Dedifferentiated amniotic fluid mesenchymal stem cell (primary cell): ENCODE data around the gene ITPRID1.
"Not testable (repeated sequence)": the region's sequence is repeated elsewhere in the genome, so short reads cannot be mapped to it uniquely, and the experiment has no call there.

Experiments used
- DNase-seq: peaks from one replicate; pipeline ENCODE4 v3.0.0-alpha.2; 2016; ENCODE audit errors: extremely low spot score

The ITPRID1 gene

DNA sequence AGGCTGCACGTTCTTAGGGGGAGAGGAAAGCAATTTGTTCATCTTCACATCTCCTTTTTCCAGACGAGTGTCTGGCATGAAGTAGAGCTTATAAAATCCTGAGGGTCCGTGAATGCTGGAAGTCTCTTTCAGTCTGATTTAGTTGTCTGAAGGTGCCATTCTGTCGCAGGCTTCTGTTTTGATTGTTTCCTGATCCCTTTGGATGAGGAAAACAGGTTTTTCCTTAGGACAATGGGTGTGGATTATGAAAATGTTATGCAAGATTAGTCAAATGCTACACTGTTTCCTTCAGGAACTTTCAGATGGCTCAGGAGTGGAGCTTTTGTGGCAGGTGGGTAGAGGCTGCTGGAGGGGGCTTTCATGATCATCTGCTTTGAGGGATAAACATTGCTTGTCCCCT is at the start of gene ITPRID1:
Gene ITPRID1, plus strand, starts transcription at position 301 of the 400 bp plus-strand sequence. CDS start 38,935 bp downstream, outside the sequence.
- no peak for DNase-seq

DNA sequence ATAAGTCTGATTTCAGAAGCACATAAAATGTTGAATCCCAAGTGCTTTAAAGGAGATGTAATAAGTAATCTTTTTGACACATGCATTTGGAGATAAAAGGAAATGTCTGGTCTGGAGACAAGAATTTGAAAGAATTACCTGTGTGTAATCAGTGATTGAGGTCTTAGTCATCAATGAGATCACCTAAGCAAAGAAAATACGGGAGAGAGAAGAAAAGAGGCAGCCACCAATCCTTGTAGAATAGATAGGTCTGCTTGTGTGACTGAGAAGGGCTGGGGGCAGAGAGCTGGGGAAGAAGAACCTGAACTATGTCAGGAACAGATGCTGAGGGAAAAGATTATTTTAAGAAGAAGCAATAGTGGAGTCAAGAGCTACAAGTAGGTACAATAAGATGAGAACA is 49.3 kb upstream of the ITPRID1 start:
- no peak for DNase-seq

DNA sequence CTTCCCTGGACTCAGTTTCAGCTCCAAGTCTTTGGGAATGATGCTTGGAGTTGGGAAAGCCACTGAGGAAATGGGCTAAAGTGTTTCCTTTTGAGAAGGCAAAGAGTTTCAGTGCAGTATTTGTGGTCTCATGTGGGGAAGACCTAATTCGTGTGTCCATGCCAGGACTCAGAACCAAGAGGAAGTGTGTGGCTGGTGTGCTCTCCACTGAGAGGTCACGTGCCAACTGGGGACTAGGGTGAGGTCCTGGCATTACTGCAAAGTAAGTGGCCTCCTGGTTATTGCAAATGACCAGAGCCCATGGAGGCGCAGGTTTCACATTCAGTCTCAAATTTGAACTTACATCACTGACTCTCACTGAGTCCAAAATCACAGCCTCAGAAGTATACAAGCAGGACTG is 48.6 kb upstream of the ITPRID1 start:
- no peak for DNase-seq

DNA sequence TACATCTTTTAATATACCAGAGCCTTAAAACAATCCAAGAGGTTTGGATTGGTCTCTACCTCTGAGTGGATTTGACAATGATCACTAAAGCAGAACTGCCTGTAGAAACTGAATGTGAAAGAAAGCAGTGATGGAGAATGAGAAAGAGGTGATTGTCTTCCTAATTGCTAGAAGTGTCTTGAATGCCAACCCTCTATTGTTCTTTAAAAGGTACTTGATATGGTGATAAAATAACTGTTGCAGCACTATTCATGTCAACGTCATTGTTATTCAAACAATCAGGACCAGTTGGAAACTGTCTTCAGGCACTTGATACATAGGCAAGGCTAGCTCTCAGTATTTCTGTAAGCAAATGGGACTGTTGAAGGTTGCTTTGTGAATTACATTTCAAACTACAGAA is 47.9 kb upstream of the ITPRID1 start:
- no peak for DNase-seq

DNA sequence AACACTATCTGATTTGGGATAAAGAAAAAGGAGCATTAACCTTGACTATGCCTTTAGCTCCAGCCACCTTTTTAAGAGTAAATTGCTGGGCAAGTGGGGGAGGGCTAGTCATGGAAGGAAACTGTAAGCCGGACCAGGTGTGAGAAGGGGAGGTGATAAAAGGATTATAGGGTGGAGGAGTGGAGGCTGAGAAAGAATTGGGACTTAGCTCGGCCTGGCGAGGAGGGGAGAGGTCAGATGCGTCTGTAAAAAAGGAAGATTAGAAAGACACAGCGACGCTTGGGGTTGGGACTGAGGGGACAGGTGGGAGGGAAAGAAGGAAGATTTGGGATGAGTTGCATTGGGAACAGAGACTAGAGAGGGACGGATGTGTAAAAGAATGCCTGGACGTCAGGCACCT is 43.0 kb upstream of the ITPRID1 start:
- not testable (repeated sequence) for DNase-seq

DNA sequence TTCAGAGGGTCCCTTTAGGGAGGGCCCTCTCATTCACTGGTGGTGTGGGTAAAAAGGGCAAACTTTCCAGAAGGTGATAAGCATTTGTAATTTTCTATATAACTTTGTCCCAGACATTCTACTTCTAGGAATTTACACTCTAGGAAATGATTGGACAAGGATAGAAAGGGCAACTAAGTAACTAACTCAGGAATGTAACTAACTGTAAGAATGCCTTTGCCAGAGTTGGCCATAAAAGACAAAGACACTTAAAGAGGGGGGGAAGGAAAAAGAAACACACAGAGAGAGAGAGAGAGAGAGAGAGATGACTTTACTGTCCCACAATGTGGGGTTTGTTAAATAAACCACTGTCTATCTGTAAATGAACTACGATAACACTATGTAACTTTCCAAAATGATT is 38.5 kb upstream of the ITPRID1 start:
- no peak for DNase-seq

DNA sequence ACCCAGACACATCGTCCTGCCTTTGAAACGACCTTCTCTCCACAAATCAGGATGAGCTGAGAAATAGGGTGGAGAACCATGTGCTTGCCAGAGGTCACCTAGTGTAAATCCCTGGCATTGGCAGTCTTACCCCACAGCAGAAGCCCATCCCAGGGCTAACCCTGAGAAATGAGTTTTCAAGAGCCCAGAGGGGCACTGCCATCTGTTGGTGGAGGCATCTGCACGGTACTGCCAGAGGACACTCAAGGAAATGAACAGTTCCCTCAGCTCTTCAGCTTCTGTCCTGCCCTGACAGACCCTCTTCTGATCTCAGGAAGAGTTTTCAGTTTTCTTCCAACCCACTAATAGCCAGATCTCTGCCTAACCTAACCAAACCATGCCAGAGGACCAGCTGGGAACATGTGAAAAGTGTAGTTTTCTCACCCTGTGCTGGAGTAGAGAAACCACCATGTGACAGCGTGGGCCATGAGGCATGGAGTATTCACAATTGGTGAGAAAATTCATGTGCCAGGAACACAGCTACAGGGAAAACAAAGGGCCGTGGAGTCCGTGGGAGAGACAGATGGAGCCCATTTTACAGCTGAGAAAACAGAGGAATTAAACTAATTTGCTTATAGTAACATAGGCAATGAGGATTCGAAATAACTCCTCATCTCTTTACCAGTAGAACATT is 37.7 kb upstream of the ITPRID1 start:
- no peak for DNase-seq

DNA sequence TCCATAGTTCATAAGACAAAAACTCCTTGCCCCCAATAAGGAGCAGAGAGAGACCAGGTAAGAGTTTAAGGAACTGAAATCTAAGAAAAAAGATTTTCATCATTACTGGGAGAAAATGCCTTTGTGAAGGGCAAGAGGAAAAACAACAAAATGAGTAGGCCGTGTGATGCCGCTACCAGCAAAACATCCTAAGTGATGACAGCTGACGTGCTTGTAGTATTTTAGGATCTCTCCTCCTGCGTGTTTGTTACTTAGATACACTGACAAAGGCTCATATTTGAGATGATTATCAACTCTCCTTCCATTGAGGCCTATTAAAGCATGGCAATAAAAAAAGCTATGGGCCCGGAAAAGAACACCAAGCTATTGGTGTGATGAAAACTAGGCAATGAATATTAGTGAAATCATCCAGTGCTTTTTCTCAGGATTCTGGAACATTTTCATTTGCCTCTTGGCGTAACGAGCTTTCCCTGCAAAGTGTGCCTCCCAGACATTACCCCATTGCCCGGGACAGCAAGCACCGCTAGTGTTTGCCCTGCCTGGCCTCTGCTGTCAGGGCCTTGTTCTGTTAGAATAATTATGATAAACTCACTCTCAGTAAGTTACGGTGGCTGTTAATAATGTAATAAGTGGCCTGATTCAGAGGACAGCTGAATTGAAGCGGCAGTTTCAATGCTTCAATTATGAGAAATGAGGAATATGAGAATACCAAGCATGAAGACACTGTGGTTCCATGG is 36.8 kb upstream of the ITPRID1 start:
- no peak for DNase-seq

DNA sequence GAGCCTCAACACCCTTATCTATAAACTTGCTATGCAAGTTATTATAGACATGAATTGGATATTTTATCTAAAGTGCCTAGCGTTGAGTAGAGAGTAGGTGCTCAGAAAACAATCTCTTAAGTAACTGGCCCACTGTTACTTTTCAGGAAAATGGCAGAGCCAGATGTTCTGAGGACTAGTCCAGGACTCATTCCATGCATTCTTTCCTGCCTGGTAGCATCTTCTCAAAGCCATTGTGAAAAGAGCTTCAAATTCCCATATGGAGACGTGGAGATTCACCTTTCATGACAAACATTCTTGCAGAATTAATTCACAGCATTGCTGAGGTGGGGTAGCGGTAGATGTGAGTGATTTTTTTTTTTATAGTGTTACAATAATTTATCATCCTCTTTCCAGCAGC is 35.9 kb upstream of the ITPRID1 start:
- no peak for DNase-seq

DNA sequence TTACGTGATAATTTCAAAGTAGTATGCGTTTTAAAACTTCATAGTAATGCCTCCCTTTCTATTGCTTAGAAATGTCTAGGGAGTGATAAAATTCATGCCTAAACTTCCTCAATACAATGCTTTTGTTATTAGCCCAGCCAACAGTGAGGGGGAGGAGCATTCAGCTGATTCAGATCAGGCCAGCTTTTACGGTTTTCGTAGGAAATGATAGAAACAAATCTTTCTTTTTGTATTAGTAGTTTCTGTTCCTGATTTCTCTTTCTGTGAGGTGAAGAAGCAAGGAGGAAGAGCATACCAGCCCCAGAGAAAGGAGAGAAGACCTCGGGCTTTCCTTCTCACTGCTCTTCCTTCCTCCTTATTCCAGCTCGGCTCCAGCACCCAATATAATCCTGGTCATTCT is 35.2 kb upstream of the ITPRID1 start:
- no peak for DNase-seq

DNA sequence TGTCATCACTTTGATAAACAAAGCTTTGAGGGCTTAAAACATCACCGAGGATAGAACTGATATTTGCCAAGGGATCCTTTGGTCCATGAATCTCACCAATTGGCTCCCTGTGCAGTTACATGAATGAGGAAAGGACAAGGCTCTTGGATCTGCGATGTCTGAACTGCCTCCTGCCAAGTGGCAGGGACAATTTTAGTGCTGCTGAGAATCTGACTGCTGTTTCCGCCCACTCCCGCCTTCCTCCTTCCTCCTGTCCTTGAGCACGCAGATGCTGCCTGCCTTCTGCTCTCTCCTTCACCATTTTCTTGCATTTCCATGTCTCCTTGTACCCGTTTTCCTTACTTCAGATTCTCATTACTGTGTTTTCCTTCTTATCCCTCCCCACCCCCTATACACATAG is 26.8 kb upstream of the ITPRID1 start:
- DNase-seq: no peak

DNA sequence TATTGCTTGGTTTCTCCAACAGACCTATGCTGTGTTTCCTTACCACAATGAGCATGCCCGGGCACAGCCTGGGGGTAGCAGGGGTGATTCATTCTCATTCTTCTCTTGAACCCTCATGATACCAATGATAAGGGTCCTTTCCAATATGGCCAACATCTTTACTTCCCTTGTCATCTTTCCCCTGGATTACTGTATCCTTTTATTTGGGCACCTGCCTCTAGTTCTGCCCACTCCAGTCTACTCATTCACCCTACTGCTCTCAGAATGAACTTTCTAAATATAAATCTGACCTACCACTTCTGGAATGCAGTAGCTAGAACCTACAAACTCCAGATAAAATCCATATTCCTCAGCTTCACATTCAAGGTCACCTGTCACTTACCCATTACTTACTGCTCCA is 26.4 kb upstream of the ITPRID1 start:
- no peak for DNase-seq

DNA sequence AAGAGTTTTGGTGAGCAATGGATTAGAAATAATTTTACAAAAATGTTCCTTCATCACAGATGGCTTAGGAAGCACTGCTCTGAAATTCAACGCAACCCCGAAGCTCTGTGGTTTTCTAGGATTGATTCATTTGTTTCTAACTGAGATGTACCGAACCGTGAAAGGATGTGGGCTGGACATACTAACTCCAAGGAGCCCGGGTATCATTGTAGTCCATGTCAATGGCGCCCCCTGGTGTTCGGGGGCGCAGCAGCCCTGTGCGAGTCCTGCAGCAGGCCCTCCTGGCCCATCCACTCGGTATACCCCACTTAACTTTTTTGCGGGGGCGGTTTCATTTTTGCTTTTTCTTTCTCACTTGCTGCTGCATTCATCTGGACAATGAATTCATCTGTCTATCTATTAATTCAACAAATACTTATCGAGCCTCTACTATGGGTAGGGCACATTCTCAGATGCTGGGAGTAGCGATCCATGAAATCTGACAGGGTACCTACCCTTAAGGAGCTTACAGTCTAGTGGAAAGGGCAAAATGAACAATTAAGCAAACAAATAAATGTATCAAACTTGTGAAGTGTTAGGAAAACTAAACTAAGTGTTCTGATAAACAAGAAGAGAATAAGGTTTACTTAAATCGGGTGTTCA is 25.2 kb upstream of the ITPRID1 start:
- no peak for DNase-seq

DNA sequence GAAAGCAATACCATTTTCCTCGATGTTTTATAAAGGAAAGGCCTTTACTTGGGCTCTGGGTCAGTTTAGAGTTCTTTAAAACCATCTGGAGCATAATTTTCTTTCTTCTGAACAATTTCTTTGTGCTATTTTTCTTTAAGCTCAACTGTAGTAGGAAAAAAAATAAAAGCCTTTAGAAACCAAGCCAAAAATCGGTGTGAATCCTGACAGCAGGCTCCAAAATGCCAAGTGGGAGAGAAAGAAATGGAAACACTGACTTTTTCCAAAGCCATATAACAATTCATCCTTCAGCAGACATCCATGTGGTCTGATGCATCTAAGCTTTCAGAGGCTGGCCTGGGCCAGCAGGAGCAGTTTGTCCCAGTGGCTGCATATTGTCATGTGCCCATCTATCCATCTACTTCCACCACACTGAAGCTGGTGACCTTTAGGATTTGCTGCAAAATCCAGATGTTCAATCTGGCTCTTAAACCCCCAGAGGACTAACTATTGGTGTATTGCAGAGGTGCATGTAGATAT is 23.0 kb upstream of the ITPRID1 start:
- DNase-seq: no peak

DNA sequence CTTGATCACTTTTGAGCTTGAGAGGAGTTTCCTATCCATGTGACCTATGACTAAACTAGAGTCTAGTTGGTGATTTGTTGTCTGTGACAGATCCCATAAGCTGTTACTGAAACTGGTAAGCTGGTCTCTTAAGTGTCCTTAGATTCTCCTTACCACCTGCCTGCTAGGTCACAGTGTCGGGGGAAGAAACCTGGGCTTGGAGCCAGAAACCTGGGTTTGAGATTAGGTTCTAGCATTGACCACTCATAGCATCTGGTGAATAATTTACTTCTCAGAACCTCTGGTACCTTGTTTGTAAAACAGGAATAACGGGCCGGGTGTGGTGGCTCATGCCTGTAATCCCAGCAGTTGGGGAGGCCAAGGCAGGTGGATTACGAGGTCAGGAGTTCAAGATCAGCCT is 21.8 kb upstream of the ITPRID1 start:
- DNase-seq: no peak

DNA sequence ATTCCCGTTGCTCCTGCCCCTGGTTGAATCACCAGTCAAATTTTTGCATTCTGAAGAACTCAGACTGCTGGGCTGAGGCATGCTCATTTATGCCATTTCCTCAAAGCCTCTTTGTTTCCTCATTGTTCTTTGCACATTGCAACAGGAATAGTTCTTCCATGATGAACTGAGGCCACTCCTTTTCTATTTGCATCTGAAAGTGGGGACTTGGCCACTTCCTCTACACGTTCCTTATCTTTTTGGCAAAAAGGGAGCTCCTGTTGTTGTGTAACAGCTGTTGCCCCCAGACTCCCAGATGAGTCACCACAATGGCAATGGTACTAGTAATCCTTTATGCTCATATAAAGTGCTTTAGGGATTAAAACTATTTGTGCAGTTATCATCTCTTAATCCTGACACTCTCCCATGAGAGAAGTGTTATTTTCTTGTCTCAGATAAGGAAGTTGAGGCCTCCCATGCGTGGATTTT is 20.1 kb upstream of the ITPRID1 start:
- no peak for DNase-seq

DNA sequence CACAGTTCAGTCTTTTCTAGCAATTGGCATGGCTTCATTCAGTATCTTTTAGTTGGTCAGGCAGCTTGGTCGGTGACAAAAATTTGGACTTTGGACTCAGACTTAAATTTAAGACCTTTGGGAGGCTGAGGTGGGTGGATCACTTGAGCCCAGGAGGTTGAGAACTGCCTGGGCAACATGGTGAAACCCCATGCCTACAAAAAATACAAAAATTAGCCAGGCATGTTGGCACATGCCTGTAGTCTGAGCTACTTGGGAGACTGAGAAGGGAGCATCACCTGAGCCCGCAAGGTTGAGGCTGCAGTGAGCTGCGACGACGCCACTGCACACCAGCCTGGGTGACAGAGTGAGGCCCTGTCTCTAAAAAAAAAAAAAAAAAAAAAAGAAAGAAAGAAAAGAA is 19.5 kb upstream of the ITPRID1 start:
- no peak for DNase-seq

DNA sequence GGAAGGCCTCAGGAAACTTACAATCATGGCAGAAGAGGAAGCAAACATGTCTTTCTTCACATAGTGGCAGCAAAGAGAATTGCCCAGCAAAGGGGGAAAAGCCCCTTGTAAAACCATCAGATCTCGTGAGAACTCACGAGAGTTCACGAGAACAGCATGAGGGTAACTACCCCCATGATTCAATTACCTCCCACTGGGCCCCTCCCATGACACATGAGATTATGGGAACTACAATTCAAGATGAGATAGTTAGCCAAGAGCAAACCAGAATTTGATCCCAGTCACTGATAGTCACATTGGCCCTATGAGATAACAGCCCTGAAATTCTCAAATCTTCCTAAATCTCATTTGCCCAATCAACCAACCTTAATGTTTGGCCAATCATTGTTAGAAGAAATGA is 18.2 kb upstream of the ITPRID1 start:
- DNase-seq: no peak

DNA sequence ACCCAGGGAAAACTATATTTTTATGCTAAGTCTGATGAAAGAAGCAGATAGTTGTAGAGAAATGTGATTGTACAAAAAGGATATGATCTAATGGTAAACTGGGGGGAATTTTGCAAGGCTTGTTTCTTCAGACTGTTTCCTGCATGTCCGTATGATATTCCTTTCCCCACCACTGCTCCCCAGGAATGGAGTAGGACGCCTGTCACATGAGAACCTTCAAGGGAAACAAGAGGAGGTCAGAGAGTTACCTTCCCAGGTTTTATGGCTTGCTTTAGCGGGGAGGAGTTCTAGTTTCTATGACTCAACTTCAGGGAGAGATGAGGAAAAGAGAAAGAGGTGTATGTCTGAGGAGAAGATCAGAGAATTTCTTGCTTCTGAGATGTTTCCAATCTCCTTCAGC is 16.4 kb upstream of the ITPRID1 start:
- no peak for DNase-seq

DNA sequence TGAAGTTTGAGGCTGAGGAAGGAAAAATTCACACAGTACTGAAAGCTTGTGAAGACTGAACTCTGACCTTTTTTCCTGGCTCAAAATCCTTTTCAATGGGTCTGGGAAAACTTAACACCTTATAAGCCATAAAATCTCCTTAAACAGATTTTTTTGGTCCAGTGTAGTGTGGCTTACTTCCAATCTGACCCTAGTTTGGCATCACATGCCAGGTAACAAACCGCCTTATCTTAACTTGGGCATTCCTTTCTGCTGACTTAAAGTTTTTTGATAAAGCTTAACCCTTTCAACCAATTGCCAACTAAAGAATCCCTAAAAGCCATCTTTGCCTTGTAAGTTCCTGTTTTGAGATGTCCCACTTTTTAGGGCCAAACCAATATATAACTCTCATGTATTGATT is 13.2 kb upstream of the ITPRID1 start:
- DNase-seq: no peak

DNA sequence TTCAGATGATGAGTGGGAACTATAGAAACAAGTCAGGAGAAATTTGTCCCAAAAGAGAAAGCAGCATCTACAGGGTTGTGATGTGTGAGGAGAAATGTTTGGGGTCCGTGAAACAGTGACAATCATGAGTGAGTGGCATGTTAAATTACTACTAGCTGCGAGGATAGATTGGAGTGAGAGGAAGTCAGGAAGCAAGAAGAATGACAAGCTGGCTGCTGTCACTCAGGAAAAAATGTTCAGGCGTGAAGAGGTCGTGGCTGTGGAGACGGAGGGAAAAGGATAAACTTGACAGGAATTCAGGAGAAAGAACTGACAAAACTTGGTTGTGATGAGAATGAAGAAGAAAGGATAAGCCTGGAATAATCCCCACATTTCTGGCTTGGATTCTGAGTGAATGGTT is 5.1 kb upstream of the ITPRID1 start:
- no peak for DNase-seq

DNA sequence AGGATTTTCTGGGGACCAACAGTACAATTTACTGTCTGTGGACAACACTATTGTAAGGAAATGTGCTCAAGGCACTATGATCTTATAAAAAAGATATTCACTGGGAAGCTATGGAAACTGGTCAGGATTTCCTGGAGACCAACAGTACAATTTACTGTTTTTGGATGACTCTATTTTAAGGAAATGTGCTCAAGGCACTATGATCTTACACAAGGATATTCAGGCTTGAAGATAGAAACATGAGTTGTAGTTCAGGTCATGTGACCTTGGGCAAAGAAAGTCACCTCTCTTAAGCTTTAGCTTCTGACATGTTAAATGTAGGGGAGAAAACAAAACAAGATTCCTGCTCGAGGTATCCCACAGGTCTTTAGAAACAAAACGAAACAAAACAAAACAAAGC is 1.7 kb upstream of the ITPRID1 start:
- DNase-seq: no peak
